Panc1 (cell line): Measurements from ENCODE around the gene EFCAB8. TPM values are rescaled to one million over a fixed set of nuclear protein-coding genes. Genes with fewer than 3 reads are reported as not detected.

Source experiments
- ATAC-seq: fragments of 200-7000 bp; cut with Tn5 transposase; 2 replicates; pipeline ENCODE4 v1.9.1; 2020; ENCODE audit warnings: mild to moderate bottlenecking, moderate library complexity
- BruUV-seq: library from RNA; stranded (reverse); fragments of 400-500 nt; replicated peaks from 2 replicates; lab custom pipeline; 2021; lab: Mats Ljungman, UMichigan
- CTCF ChIA-PET: fragments of 300-600 bp; sonication (Branson Sonifier 250); formaldehyde crosslinking; loops from one replicate; lab custom pipeline; 2022; ENCODE audit warnings: antibody characterized with exemption; lab: Charles Lee
- POLR2A ChIA-PET: fragments of 300-600 bp; sonication (Branson Sonifier 250); formaldehyde crosslinking; loops from one replicate; lab custom pipeline; 2022; ENCODE audit warnings: antibody characterized with exemption; lab: Charles Lee
- DNase-seq: peaks from one replicate; pipeline ENCODE4 v3.0.0-alpha.2; 2010; ENCODE audit warnings: low read depth, low spot score
- H3K27ac ChIP-seq: 2 replicates; pipeline ENCODE4 v1.5.1; 2011; ENCODE audit warnings: mild to moderate bottlenecking, low read length, inconsistent platforms
- H3K27me3 ChIP-seq: fragments of 200-500 bp; sonication (Bioruptor generic); 2 replicates; pipeline ENCODE4 v1.6.0; 2014; ENCODE audit warnings: low read length, inconsistent platforms; ENCODE audit not compliant: control insufficient read depth, insufficient read depth
- H3K36me3 ChIP-seq: fragments of 200-500 bp; sonication (Bioruptor generic); 2 replicates; pipeline ENCODE4 v1.5.1; 2014; ENCODE audit warnings: inconsistent platforms, mild to moderate bottlenecking, low read length, moderate library complexity; ENCODE audit not compliant: control insufficient read depth, insufficient read depth
- H3K4me1 ChIP-seq: 2 replicates; pipeline ENCODE4 v1.5.1; 2011; ENCODE audit warnings: inconsistent platforms, mild to moderate bottlenecking, low read length, moderate library complexity; ENCODE audit not compliant: control insufficient read depth, insufficient read depth
- H3K4me3 ChIP-seq, 2 experiments: 2 replicates each; pipeline ENCODE4 v1.5.1; 2011 to 2012; ENCODE audit warnings: low read depth in 2 of 2, low read length in 2 of 2, mild to moderate bottlenecking in 2 of 2, inconsistent platforms in 1 of 2, moderate library complexity in 1 of 2
- H3K9me3 ChIP-seq: fragments of 200-500 bp; sonication (Bioruptor generic); 2 replicates; pipeline ENCODE4 v1.5.1; 2014; ENCODE audit warnings: low read depth, mild to moderate bottlenecking, inconsistent platforms, low read length, moderate library complexity; ENCODE audit not compliant: control insufficient read depth, insufficient read depth
- POLR2AphosphoS5 ChIP-seq: IDR thresholded peaks from 2 replicates; pipeline ENCODE4 v1.6.1; 2012; ENCODE audit warnings: mild to moderate bottlenecking, low read depth, low read length, moderate library complexity
- SIN3A ChIP-seq: IDR thresholded peaks from 2 replicates; pipeline ENCODE4 v1.6.1; 2012; ENCODE audit warnings: low read depth, mild to moderate bottlenecking, low read length, moderate library complexity, borderline replicate concordance; ENCODE audit not compliant: insufficient read depth
- TCF7L2 ChIP-seq: IDR thresholded peaks from 2 replicates; pipeline ENCODE4 v1.6.1; 2011; ENCODE audit warnings: mild to moderate bottlenecking, low read depth, low read length, inconsistent platforms
- in situ Hi-C: cut with HindIII; loops from 2 replicates; pipeline ENCODE4 v1.10.0; 2016; ENCODE audit warnings: low sequenced_read_pairs, low pct_unique_long_range_greater_than_20kb
- intact Hi-C: fragments of 100-400 bp; cut with micrococcal nuclease; formaldehyde crosslinking; loops from one replicate; pipeline ENCODE4 v1.10.0; 2022; ENCODE audit not compliant: unreplicated experiment
- total RNA-seq: library from RNA; stranded (reverse); gene quantifications from one replicate; pipeline ENCODE4 v1.2.1, GENCODE V29; 2021; ENCODE audit not compliant: unreplicated experiment
- TF ChIP-seq, protein P1 (sequence below): fragments of 450-650 bp; IDR thresholded peaks from 2 replicates; pipeline ENCODE4 v1.5.1; 2017; ENCODE audit warnings: mild to moderate bottlenecking
- TF ChIP-seq, protein P2 (sequence below), 2 experiments: IDR thresholded peaks; 2 replicates each; pipeline ENCODE4 v1.6.1; 2011 to 2012; ENCODE audit warnings: low read depth in 2 of 2, control low read depth in 1 of 2, low read length in 1 of 2, mild to moderate bottlenecking in 1 of 2, moderate library complexity in 1 of 2; ENCODE audit not compliant: insufficient read depth in 1 of 2

EFCAB8 gene
- total RNA-seq, 1 experiment from 2014 or later: 1.1 TPM

DNA sequence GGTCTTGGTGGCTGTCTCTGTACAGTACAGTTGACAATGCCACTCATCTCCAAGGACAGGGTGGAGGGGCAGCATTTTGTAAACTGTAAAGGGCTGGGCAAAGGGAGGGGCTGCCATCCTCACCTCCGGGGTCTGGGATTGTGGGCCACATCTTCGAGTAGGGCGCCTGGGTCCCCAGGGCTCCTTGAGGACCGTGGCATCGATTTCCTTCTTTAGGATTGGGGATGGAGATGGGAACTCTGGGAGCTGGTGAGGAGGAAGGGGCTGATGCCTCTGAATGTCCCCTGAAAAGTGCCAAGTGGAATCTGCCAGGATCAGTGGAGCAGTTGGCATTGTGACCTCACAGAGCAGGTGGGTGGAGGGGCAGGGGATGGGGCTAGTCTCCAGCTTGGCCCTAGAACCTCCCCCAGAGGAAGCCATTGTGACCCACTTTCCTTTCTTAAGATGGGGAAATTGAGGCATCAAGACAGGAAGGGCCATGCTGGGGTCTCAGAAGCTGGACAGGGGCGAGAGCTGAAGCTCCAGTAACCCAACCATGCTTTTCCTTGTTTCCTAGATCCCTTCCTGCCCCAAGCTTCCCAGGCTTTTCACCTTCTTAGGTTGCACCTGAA lies 145.5 kb downstream of the EFCAB8 start, which contains the start of gene SUN5:
TSS of gene SUN5 (minus strand) at position 293 of the 611 bp plus-strand sequence. CDS start at position 200, 93 bp downstream.
- POLR2A ChIA-PET: no interaction called here

DNA sequence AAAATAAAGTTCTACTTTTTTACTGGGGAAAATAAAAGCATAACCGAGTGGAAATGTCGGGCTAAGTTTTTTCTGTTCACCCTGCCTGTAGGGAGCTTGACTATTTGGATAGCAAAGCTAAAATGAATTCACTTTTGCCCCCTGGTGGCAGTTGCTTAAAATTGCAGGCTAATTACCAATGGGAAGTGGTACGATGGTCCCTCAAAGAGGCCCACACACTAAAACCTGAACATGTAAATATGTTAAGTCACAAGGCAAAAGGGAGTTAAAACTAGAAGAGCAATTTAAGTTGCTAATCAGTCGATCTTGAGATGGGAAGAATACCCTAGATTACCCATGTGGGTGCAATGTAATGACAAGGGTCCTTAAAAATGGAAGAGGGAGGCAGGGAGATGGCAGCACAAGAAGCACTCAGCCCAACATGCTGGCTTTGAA lies 146.4 kb downstream of the EFCAB8 start:
- H3K27ac ChIP-seq: no peak overlapping the region
- CTCF ChIA-PET: interaction anchor here (0.9 kb wide), 1 partner anchor 11 kb away, joined by 4 read pairs; no protein-coding TSS in a partner anchor
- TF ChIP-seq, protein P1, sequence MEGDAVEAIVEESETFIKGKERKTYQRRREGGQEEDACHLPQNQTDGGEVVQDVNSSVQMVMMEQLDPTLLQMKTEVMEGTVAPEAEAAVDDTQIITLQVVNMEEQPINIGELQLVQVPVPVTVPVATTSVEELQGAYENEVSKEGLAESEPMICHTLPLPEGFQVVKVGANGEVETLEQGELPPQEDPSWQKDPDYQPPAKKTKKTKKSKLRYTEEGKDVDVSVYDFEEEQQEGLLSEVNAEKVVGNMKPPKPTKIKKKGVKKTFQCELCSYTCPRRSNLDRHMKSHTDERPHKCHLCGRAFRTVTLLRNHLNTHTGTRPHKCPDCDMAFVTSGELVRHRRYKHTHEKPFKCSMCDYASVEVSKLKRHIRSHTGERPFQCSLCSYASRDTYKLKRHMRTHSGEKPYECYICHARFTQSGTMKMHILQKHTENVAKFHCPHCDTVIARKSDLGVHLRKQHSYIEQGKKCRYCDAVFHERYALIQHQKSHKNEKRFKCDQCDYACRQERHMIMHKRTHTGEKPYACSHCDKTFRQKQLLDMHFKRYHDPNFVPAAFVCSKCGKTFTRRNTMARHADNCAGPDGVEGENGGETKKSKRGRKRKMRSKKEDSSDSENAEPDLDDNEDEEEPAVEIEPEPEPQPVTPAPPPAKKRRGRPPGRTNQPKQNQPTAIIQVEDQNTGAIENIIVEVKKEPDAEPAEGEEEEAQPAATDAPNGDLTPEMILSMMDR: peak; percentile 78
- TF ChIP-seq TCF7L2 (no peak), POLR2AphosphoS5 (no peak), SIN3A (no peak)
- H3K4me1 ChIP-seq: peaks cover 4% of the 10 kb centered on the region; the same call in 1 of the 2 replicates
- intact Hi-C loops (no loop called here), in situ Hi-C loops (no loop called here)
- DNase-seq (no peak), ATAC-seq (no peak)
- no peaks in the 10 kb centered on the region for H3K9me3 ChIP-seq
- BruUV-seq: no TSS peak
- H3K36me3 ChIP-seq: no peaks in the 10 kb centered on the region
- H3K27me3 ChIP-seq: no peaks in the 10 kb centered on the region; the same call in 1 of the 2 replicates
- POLR2A ChIA-PET: no interaction called here
- no peak overlapping the region for H3K4me3 ChIP-seq

More for the DNA sequence above, 145.5 kb downstream of the EFCAB8 start, which contains the start of gene SUN5:
- TF ChIP-seq, protein P1: no peak
- no peak for TF ChIP-seq TCF7L2
- TF ChIP-seq, protein P2, sequence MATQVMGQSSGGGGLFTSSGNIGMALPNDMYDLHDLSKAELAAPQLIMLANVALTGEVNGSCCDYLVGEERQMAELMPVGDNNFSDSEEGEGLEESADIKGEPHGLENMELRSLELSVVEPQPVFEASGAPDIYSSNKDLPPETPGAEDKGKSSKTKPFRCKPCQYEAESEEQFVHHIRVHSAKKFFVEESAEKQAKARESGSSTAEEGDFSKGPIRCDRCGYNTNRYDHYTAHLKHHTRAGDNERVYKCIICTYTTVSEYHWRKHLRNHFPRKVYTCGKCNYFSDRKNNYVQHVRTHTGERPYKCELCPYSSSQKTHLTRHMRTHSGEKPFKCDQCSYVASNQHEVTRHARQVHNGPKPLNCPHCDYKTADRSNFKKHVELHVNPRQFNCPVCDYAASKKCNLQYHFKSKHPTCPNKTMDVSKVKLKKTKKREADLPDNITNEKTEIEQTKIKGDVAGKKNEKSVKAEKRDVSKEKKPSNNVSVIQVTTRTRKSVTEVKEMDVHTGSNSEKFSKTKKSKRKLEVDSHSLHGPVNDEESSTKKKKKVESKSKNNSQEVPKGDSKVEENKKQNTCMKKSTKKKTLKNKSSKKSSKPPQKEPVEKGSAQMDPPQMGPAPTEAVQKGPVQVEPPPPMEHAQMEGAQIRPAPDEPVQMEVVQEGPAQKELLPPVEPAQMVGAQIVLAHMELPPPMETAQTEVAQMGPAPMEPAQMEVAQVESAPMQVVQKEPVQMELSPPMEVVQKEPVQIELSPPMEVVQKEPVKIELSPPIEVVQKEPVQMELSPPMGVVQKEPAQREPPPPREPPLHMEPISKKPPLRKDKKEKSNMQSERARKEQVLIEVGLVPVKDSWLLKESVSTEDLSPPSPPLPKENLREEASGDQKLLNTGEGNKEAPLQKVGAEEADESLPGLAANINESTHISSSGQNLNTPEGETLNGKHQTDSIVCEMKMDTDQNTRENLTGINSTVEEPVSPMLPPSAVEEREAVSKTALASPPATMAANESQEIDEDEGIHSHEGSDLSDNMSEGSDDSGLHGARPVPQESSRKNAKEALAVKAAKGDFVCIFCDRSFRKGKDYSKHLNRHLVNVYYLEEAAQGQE (IDR thresholded peaks at IDR 0.05; ENCODE audit: insufficient read depth in 1 of 2, low read depth in 2 of 2, low read length in 1 of 2): no peak
- no peak for TF ChIP-seq SIN3A
- no peak for TF ChIP-seq POLR2AphosphoS5
- DNase-seq (no peak), ATAC-seq (no peak)
- CTCF ChIA-PET: interaction anchor here (0.6 to 0.9 kb wide), 2 partner anchors 12 to 84 kb away, joined by 4 to 6 read pairs; no protein-coding TSS in a partner anchor
- in situ Hi-C loops: no loop called here
- peaks cover under 1% of the 10 kb centered on the region; the same call in 1 of the 2 replicates for H3K4me1 ChIP-seq
- H3K9me3 ChIP-seq: no peaks in the 10 kb centered on the region
- no peaks in the 10 kb centered on the region; the same call in 1 of the 2 replicates for H3K27me3 ChIP-seq
- no peak within 1 kb of the TSS for H3K4me3 ChIP-seq
- no peaks in the 10 kb centered on the region for H3K36me3 ChIP-seq
- no peak within 1 kb of the TSS for H3K27ac ChIP-seq
- intact Hi-C loops: no loop called here
- no TSS peak for BruUV-seq
